ENCODE data around the gene ATP2A1. TPM values are rescaled to one million over a fixed set of nuclear protein-coding genes. Genes with fewer than 3 reads are reported as not detected.

Gene ATP2A1
- total and polyA plus RNA-seq, 2 of the 4 experiments (the other 2 are of a cell fraction): under 0.01 to 0.63 TPM

- dilution Hi-C loops (cut with HindIII; ENCODE audit: low sequenced_read_pairs, unreplicated experiment) (no loop called here), intact Hi-C loops (cut with micrococcal nuclease) (no loop called here), in situ Hi-C loops (cut with MboI; ENCODE audit: low sequenced_read_pairs) (no loop called here)
- no peak overlapping the region for H2AK5ac ChIP-seq (ENCODE audit: low read depth, low read length)
- no peaks in the 10 kb centered on the region for H3K4me1 ChIP-seq (ENCODE audit: control insufficient read depth, insufficient read depth, low read length)
- no peak overlapping the region for H4K5ac ChIP-seq (ENCODE audit: low read depth, low read length)
- no peak overlapping the region for H2BK15ac ChIP-seq (ENCODE audit: low read depth, low read length)
- no peaks in the 10 kb centered on the region for H3K9me3 ChIP-seq (ENCODE audit: control insufficient read depth, insufficient read depth, low read length)
- H3K36me3 ChIP-seq (ENCODE audit: control insufficient read depth, insufficient read depth, low read length): no peaks in the 10 kb centered on the region
- no peak overlapping the region for H3K4me3 ChIP-seq (ENCODE audit: insufficient read depth, low read depth, low read length)
- H4K91ac ChIP-seq (ENCODE audit: insufficient read depth, low read depth, low read length): no peak overlapping the region
- H3K9ac ChIP-seq (ENCODE audit: low read depth, low read length): no peak overlapping the region
- H2BK120ac ChIP-seq (ENCODE audit: low read depth, low read length): no peak overlapping the region
- no peak overlapping the region for H2AK9ac ChIP-seq (replicated peaks; ENCODE audit: low read depth, low read length, poor library complexity)
- H3K14ac ChIP-seq (replicated peaks; ENCODE audit: low read depth, low read length): no peak overlapping the region
- DNase-seq (no peak), ATAC-seq (ENCODE audit: low read depth) (no peak)
- no peak overlapping the region for H3K4ac ChIP-seq (ENCODE audit: low read depth, low read length)
- H3K4me2 ChIP-seq (ENCODE audit: low read depth, low read length): no peak overlapping the region
- H4K8ac ChIP-seq (ENCODE audit: low read depth in 2 of 2, low read length in 2 of 2): no peak overlapping the region
- CTCF ChIA-PET: interaction anchor here (1.8 kb wide), 1 partner anchor 10 kb away, joined by 6 read pairs; no protein-coding TSS in a partner anchor
- H2AFZ ChIP-seq (replicated peaks; ENCODE audit: low read length, poor library complexity): no peak overlapping the region
- H3K27ac ChIP-seq (ENCODE audit: insufficient read depth, low read length): no peak overlapping the region
- H3K27me3 ChIP-seq (ENCODE audit: control insufficient read depth, insufficient read depth, low read length): peaks cover 7% of the 10 kb centered on the region; the same call in 1 of the 2 replicates
- no peak overlapping the region for H2BK5ac ChIP-seq (ENCODE audit: low read depth, low read length, poor library complexity, severe bottlenecking)
- TF ChIP-seq USF2 (IDR thresholded peaks at IDR 0.05; ENCODE audit: low read depth, low read length) (no peak), RFX5 (IDR thresholded peaks at IDR 0.05; ENCODE audit: low read depth, low read length) (no peak), MAZ (IDR thresholded peaks at IDR 0.05; ENCODE audit: borderline replicate concordance, low read depth, low read length) (no peak), CEBPB (IDR thresholded peaks at IDR 0.05; ENCODE audit: low read depth, low read length) (no peak)
- no peak overlapping the region for H2BK20ac ChIP-seq (ENCODE audit: low read depth, low read length)
- no peaks in the 10 kb centered on the region for H3K79me1 ChIP-seq (ENCODE audit: low read depth in 1 of 2, low read length in 2 of 2)
- H3K18ac ChIP-seq (ENCODE audit: low read depth, low read length): no peak overlapping the region
- no peaks in the 10 kb centered on the region for H3K9me1 ChIP-seq (ENCODE audit: insufficient read depth, low read length)
- H3K56ac ChIP-seq (ENCODE audit: extremely low read depth, insufficient read depth, low read length): no peak overlapping the region
- WGBS, 2 experiments (ENCODE audit: extremely low coverage in 2 of 2, insufficient read length in 1 of 2): no CpG with 5 or more reads among the region's 4 CpGs
- H4K20me1 ChIP-seq (ENCODE audit: insufficient read depth, low read length): no peaks in the 10 kb centered on the region
- POLR2A ChIA-PET (ENCODE audit: unreplicated experiment): no interaction called here
- no TSS peak for BruUV-seq (replicated peaks)
- H3K23ac ChIP-seq (ENCODE audit: low read depth, low read length): no peak overlapping the region
Measured at GRCh38 chr16:28935346-28935745, 57.1 kb downstream of the ATP2A1 start.
